ENCODE measurements around the gene CYTH3.
"Not testable (repeated sequence)": the region's sequence is repeated elsewhere in the genome, so short reads cannot be mapped to it uniquely, and the experiment has no call there.

The CYTH3 gene

GRCh38 chr7:6272481-6273323 is at the start of gene CYTH3:
TSS of gene CYTH3 (minus strand) at chr7:6272624. CDS start at chr7:6272507, 117 bp downstream.
- DNase-seq (ENCODE audit: low read depth in 2 of 2) = no peak

- DNase-seq (ENCODE audit: low read depth in 2 of 2) = no peak
Observed at GRCh38 chr7:6320791-6321190, 48.4 kb upstream of the CYTH3 start.

- DNase-seq (ENCODE audit: low read depth in 2 of 2) = peak; percentile 51 to 53
Observed at GRCh38 chr7:6317797-6318438, 45.5 kb upstream of the CYTH3 start.

- no peak for DNase-seq (ENCODE audit: low read depth in 2 of 2)
Observed at GRCh38 chr7:6316226-6316625, 43.8 kb upstream of the CYTH3 start.

GRCh38 chr7:6315746-6316145 is 43.3 kb upstream of the CYTH3 start:
- no peak for DNase-seq (ENCODE audit: low read depth in 2 of 2)

- DNase-seq (ENCODE audit: low read depth in 2 of 2) = no peak
Observed at GRCh38 chr7:6310271-6310993, 38.0 kb upstream of the CYTH3 start.

- no peak for DNase-seq (ENCODE audit: low read depth in 2 of 2)
Observed at GRCh38 chr7:6307762-6308161, 35.3 kb upstream of the CYTH3 start.

- DNase-seq (ENCODE audit: low read depth in 2 of 2) = no peak
Observed at GRCh38 chr7:6306471-6306870, 34.0 kb upstream of the CYTH3 start.

- DNase-seq (ENCODE audit: low read depth in 2 of 2) = no peak
Observed at GRCh38 chr7:6305330-6305729, 32.9 kb upstream of the CYTH3 start.

GRCh38 chr7:6301446-6301845 is 29.0 kb upstream of the CYTH3 start:
- DNase-seq (ENCODE audit: low read depth in 2 of 2) = not testable (repeated sequence)

GRCh38 chr7:6299774-6300173 is 27.4 kb upstream of the CYTH3 start:
- no peak for DNase-seq (ENCODE audit: low read depth in 2 of 2)

GRCh38 chr7:6294839-6295238 is 22.4 kb upstream of the CYTH3 start:
- no peak for DNase-seq (ENCODE audit: low read depth in 2 of 2)

GRCh38 chr7:6293202-6293601 is 20.8 kb upstream of the CYTH3 start:
- no peak for DNase-seq (ENCODE audit: low read depth in 2 of 2)

- DNase-seq (ENCODE audit: low read depth in 2 of 2) = not testable (repeated sequence)
Observed at GRCh38 chr7:6291941-6292340, 19.5 kb upstream of the CYTH3 start.

GRCh38 chr7:6291531-6291930 is 19.1 kb upstream of the CYTH3 start:
- no peak for DNase-seq (ENCODE audit: low read depth in 2 of 2)

GRCh38 chr7:6290319-6290741 is 17.9 kb upstream of the CYTH3 start:
- DNase-seq (ENCODE audit: low read depth in 2 of 2) = no peak

GRCh38 chr7:6288270-6288860 is 15.9 kb upstream of the CYTH3 start:
- DNase-seq (ENCODE audit: low read depth in 2 of 2) = no peak

GRCh38 chr7:6286486-6286885 is 14.1 kb upstream of the CYTH3 start:
- DNase-seq (ENCODE audit: low read depth in 2 of 2) = no peak

GRCh38 chr7:6284461-6285360 is 12.3 kb upstream of the CYTH3 start:
- no peak for DNase-seq (ENCODE audit: low read depth in 2 of 2)

GRCh38 chr7:6284055-6284400 is 11.6 kb upstream of the CYTH3 start:
- DNase-seq (ENCODE audit: low read depth in 2 of 2) = no peak

- peak; percentile 86 to 87 for DNase-seq (ENCODE audit: low read depth in 2 of 2)
Observed at GRCh38 chr7:6283391-6284054, 11.1 kb upstream of the CYTH3 start.
